Right renal cortex interstitium (tissue), 3 donors: Measurements from ENCODE around the gene ADAT1. TPM values are rescaled to one million over a fixed set of nuclear protein-coding genes. Genes with fewer than 3 reads are reported as not detected.

Experiments used
- DNase-seq, 3 donors: peaks; one replicate each; pipeline ENCODE4 v3.0.0-alpha.2; 2013; ENCODE audit warnings: low read depth in 3 of 3, low spot score in 2 of 3
- polyA plus RNA-seq, 3 donors: library from polyadenylated mRNA; unstranded; fragments of 120-200 nt; gene quantifications; one replicate each; pipeline ENCODE4 v1.2.1, GENCODE V29; 2013; ENCODE audit not compliant: insufficient read length in 3 of 3

ADAT1 gene
- polyA plus RNA-seq, 3 donors, result 40.1 to 64.9 (median 50.0) TPM

DNA sequence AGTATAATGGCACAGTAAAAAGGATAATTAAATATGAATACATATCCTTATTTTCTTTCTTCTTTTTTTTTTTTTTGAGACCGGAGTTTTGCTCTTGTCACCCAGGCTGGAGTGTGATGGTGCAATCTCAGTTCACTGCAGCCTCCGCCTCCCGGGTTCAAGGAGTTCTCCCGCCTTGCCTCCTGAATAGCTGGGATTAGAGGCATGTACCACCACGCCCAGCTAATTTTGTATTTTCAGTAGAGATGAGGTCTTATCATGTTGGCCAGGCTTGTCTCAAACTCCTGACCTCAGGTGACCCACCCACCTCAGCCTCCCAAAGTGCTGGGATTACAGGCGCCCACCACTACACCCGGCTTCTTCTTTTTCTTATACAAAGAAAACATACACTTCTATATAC is 44.9 kb downstream of the ADAT1 start:
- no peak for DNase-seq

DNA sequence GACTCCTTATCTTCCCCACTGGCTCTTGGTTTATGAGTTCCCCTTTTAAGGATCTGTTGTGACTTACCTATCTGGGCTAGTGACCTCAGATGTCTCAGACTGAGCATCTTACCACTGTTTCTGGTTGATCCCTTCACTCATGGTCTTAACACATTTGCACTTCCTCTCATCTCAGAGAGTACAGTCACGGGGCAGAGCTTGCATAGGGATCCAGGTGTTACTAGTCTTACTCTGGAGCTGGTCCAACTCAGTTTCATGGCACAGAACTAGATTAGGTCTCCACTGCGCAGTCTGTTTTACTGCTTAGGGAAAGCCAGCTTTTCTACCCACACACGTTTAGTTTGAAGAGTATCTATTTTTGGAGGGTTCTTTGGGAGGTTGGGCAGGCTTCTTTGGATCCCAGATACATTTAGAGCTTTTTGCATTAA is 46.7 kb downstream of the ADAT1 start:
- DNase-seq, result no peak

DNA sequence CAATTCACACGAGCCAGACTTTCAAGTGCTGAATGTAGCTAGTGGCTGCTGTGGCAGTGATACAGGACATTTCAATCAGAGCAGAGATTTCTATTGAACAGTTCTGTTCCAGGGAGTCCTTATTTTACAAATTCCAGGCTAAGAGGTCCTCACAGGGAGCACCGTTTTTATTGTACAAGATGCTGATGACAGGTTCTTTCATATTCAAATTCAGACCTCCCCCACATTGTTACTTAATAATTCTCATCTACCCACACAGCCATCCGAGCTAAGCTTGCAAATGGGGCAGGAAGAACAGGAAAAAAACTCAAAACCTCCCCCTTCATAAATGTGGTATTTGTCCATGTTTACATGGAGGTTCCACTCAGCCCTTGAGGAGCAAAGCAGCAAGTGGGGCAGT is 47.1 kb downstream of the ADAT1 start:
- DNase-seq, result no peak

DNA sequence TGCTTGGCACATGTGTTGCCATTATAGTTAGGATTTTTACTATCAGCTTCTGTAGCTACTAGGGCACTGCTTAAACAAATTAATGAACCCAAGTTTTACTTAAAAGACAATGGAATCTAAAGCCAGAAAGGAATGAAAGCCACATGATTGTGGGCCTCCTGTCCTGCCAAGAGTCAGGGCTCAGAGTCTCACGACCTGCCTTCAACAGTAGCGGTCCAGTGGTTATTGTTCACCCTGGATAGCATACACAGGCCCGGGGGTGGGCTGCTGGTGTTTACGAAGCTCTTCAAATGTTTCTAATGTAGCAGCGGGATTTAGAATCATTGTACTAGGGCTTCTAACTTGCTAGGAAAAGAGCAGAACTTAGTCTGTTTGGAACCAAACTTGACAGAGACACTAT is 49.1 kb downstream of the ADAT1 start:
- no peak for DNase-seq

DNA sequence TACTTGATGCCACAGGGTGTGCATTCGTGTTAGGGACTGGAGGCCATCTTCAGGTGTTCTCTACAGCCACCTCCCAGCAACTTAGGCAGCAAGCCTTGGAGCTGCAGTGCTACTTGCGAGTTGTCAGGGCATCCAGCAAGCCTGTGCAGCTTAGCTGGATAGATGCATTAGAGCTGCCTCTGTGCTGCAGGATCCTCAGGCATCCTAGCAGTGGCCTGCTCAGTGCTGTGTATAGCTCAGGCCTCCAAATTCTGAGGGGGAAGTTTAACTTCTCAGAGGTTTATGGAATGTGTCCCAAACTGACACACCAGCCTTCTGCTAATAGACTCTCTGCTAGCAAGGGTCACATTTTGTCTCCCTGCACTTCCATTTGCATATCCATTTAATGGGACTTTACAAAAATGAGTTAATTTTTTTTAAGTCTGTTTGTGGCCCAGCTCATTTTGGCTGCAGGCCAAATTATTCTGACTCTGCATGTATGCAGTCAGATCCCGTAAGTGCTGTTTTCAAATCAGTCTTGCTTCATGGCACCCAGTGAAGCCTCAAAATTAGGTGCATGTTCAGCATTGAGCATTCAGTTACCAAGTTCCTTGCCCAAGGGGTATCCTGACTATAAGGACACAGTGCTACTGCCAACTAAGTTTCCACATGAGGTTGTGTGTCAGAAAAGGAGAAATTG is 50.1 kb downstream of the ADAT1 start:
- DNase-seq, result no peak

DNA sequence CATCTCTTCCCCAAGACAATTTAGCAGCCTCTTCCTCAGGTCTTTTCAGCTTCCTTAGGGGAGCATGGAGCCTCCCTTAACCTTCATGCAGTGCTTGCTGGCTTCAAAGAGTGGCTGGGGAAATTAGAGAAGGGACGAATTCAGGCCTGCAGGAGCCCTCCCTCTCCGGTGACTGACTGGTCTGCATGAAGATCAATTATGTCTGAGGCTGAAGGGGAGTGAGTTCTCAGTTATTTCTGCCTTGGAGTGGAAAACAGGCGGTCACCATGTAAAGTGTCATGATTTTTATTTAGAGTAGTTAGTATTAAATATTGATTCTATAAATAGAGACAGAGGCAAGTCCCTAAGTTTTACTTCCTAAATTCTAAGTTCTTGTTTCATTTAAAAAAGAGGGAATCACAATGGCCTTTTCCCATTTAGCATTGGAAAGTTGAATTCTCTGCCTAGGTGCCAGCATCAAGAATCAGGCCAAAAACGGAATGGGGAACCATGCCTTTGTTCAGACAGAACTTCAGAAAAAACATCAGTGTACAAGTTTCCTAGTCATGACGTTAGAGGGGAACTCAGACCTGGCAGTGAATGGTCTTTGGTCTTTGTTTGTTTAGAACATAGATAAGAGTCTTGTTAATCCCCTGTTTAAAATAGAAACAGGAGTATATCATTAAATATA is 52.5 kb downstream of the ADAT1 start:
- no peak for DNase-seq

DNA sequence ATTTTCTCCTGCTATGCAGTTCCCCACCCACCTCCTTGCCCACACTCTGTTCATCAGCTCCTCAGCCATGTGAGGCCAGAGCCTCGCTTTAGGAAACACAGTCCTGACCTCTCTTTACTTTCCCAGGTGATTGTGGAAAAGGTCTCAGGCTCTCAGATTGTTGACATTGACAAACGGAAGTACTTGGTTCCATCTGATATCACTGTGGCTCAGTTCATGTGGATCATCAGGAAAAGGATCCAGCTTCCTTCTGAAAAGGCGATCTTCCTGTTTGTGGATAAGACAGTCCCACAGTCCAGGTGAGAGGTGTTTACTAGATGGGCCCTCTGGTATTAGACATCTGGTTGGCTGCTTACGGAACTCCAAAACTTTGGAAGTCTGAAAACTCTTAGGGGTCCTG is 55.2 kb downstream of the ADAT1 start:
- DNase-seq, result no peak

DNA sequence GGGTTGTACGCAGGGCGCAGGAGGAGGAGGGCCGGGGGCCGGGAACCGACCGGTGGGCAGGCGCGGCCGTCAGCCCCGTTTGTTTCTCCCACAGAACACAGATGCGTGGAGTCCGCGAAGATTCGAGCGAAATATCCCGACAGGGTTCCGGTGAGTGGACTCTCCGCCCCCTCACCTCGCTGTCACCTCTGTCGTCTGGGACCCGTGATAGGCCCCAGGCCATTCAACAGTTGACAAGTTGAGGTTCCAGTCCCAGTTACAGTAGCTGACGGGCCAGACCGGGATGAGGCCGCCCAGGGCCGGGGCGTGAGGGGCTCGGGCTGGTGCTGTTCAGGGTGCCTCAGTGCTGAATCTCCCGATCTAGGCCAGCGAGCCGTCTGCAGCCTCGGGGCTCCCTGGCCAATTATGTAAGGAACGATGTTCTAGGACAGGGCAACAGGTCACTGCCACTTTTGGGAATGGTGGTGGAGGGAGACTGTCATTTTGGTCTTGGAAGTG is 56.3 kb downstream of the ADAT1 start:
- DNase-seq, result no peak

DNA sequence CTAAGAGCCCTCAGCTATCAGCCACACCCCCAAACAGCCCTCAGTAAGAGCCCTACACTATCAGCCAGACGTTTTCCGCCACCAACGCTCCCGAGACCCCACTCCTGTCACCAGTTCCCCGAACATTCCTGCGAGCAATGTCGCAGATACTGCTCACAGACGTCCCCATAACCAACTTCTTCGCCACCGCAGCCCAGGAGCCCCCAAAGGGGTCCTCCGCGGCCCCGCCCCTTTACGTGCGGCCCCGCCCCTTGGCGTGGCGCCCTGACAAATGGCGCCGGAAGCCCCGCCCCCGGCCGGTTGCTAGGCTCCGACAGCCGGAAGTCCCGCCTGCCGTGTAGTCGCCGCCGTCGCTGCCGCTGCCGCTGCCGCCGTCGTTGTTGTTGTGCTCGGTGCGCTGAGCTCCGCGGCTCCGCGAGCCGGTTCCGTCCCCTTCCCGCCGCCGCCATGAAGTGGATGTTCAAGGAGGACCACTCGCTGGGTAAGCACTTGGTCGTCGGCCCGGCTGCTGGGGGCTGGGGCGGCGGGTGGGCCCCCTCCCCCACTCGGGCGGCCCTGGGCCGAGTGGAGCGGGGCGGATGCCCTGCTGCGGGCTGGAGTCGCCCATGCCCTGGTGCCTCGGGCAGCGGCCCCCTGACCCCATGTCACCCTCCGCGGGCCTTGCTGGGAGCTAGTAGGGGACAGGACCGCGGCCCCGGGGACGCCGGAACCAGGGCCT is 56.9 kb downstream of the ADAT1 start, which contains the start of gene GABARAPL2:
Gene GABARAPL2 (plus strand): TSS at position 340 of the 718 bp plus-strand sequence. CDS start 108 bp downstream, at position 448.
- peak in 2 of 3 donors; percentile 75 to 81 for DNase-seq

DNA sequence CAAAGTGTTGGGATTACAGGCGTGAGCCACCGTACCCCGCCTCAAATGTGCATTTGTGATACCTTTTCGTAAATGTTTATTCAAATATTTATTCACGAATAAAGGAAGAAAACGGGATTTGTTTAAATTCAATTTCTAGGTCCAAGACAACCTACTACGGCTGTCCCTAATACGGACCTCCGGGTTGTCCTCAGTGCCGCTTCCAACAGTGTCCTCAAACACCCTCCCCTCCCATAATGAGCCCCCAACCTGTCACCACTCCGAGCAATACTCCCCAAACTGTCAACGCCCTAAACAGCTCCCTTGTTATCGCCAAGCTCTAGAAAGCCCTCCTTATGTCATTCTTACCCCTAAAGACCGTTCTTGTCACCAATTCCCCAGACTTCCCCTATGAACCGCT is 57.4 kb downstream of the ADAT1 start:
- DNase-seq, result no peak

DNA sequence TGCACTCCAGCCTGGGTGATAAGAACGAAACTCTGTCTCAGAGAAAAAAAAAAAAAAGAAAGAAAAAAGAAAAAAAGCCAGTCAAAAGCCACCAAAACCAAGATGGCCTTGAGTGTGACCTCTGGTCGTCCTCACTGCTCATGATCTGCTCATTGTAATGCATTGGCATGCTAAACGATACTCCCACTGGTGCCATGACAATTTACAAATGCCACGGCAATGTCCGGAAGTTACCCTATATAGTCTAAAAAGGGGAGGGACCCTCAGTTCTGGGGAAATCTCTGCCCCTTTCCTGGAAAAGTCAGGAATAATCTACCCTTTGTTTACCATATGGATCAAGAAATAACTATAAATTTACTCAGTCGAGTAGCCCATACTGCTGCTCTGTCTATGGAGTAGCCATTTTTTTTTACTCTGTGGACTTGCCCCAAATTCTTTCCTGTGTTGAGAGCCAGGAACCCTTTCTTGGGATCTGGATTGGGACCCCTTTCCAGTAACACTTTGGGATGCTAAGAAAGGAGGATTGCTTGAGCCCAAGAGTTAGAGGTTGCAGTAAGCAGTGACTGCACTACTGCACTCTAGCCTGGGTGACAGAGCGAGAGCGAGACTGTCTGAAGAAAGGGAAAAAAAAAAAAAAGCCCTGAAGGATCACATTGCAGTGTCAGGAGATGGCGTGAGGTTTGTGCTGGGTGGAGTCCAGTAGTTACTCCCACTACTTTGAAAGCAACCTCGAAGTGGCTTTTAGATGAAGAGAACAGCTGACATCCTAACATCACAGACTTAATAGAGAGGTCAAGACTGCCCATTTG is 63.3 kb downstream of the ADAT1 start:
- no peak for DNase-seq

DNA sequence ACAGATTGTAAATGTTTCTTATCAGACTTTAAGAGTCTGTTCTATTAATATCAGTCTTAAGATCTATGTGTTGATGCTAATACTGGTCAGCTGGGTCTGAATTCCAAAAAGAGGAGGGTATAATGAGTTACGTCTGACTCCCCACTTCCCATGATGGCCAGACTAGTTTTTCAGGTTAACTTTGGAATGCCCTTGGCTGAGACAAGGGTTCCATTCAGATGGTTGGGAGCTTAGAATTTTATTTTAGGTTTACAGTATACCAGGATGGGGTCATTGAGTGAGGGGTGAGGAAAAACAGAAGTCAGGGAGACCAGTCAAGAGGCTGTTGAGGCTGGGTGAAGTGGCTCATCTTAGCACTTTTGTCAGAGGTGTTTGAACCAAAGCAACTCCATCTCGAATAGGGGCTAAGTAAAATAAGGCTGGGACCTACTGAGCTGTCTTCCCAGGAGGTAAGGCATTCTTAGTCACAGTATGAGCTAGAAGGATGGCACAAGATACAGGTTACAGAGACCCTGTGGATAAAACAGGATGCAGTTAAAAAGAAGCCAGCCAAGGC is 64.2 kb downstream of the ADAT1 start:
- DNase-seq, result no peak

DNA sequence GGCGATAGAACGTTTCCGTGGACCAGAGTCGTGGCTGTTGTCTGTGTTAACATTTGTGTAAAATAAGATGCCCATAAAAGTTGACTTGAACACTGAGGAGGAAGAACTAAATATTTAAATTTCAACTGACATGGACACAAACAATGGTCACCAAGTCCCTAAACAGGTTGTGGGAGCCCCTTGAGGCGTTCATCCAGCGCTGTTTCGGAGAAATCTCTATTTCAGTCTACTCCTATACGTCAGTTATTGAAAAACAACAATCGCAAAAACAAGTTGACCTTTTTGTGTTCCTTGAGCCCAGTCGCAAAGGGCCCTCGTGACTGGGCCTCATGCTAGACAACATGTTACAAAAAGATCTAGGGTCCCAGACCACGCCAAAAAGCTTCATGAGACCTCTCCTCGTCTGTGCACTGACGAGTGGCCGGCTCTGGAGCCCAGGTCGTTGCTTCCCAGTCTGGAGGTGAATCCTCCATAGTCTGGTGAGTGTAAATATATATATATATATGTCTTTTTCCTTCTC is 66.6 kb downstream of the ADAT1 start:
- DNase-seq, result no peak

DNA sequence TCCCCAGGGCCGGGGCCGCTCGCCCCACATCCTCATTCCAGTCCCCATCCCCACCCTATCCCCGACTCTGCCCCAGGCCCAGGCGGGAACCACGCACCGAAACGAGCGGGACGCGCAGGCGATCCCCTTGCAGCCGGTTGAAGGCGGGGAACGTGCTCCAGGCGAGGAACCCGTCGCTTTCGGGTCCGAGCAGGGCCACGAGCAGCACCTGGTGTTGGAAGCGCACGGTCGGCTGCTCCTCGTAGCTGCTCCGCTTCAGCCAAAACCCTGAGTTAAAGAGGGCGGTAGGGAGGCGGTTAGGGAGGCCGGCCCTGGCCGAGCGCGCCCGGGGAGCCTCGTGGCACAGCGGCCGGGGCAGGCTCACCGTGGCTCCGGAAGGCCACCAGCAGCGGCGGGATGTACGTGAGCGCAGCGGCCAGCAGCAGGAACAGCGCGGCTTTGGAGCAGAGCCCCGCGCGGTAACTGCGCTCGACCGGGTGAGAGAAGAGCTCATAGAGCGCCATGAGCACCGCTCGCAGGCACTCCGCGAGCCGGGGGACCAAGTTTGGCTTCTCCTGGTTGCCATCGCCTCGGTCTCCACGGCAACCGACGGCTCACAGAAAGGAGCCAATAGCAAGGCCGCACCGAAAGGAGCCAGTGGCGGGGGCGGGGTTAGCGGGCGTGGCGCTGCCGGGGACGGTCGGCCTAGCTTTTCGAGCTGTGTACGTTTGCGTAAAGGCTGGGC is 67.2 kb downstream of the ADAT1 start, which contains the start of gene TMEM231:
Gene TMEM231 (minus strand): TSS at position 546 of the 724 bp plus-strand sequence. CDS start 43 bp downstream, at position 503.
- peak; percentile 84 to 91 (median 85) for DNase-seq

DNA sequence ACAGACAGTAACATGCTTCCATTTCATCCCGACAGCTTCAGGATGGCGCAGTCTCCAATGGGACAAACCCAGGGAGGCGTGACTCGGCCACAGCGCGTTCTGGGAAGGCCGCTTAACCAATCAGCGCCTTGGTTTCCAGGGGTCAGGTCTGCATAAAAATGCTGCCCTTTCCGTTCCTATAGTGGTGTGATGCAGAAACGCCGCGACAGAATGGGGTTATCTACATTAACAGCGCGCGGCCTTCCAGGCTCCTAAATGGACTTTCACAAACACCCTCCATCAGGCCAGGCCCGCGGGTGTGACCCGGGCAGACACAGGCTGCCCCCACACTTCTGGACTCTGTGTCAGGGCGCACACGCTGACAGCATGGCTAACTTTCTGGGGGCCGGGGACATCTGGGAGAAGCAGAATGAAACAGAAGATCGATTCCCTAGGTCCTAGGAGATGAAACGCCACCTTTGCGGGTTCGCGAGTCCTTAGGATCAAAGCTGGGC is 67.8 kb downstream of the ADAT1 start:
- DNase-seq, result peak in 2 of 3 donors; percentile 78

DNA sequence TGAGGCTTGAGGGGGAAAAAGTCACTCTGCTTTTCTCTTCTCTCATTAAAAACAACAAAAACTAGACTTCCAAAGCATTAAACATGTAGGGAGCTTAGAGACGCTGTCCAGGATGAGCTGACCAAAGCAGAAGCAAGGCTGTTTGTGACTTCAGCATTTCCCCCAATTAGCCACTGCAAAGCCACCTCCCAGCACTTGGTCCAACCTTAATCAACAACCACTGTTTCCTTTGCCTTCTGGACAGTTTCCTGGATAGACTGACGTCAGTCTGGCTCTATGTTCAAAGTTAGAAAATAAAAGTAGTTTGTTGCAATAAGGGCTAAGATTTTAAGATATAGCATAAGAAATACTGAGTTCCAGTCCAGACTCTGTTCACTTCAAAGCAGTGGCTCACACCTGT is 70.1 kb downstream of the ADAT1 start:
- no peak for DNase-seq

DNA sequence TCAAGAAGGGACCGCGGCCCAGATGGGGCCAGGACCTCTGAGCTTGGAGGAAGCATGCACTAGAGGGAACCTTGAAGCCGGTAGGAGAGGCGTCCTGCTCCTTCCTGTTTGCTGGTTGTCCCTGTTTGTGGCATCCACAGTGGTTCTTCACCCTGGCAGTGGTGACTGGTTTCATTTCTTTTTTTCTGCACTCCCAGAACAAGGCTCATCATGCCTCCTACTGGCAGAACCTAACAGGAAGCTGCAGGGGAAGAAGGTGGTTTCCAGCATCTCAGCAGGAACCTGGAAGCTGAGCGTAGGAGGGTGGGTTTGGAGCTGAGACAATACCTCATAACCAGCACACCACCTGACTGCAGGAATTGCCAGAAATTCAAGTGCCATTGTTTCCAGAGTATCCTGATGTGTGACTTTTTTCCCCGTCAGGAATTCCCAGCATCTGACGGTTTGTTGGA is 72.8 kb downstream of the ADAT1 start:
- no peak for DNase-seq
